Measurements from ENCODE around the gene NUBP2.

NUBP2 gene

DNA sequence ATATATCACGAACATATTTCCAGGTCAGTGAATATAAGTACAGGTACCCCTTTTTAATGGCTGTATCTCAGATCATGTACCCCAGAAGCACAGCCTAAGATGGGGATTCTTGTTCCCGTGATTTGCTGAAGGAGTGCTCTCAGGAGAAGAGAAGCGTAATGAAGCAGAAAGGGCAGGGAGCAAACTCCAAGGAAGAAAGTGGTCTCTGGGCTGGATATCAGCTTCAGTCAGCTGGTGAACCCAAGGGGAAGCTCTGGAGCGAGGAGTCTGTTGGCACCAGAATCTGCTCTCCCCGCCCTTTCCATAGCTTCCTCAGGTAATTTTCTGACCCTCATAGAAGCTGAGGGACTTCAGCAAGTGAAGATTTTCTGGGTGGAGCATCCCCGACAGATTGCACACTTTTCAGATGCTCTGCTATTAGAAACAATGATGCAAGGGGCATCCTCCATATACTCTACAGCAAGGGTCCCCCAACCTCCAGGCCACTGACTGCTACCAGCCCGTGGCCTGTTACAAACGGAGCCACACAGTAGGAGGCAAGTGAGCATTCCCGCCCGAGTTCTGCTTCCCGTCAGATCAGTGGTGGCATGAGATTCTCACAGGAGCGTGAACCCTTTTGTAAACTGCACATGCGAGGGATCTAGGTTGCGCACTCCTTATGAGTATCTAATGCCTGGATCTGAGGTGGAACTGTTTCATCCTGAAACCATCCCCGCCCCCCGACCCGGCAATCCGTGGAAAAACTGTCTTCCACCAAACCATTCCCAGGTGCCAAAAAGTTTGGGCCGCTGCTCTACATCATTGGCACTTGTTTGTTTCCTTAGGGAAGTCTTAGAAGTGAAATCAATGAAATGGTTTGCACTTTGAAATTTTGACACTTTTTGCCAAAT lies 48.7 kb downstream of the NUBP2 start:
- DNase-seq = no peak

GRCh38 chr16:1832838-1833454 lies 50.2 kb downstream of the NUBP2 start:
- no peak for DNase-seq

DNA sequence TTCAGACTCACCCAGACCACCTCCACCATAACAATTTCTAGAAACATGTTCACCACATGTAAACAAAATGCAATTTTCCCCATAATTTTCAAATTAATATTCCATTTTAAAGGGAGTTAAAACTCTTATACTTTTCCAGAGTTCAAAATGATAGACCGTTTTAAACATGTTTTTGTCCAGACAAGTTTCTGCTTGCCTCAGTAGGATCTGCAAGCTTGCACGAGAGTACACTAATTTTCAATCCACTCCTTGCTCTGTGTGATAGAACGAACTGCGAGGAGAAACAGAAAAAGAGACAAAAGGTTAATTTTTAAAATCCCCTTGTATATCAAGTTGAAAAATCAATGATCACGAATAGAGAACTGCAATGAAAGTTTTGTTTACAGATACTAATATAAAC lies 51.3 kb downstream of the NUBP2 start:
- DNase-seq = no peak

All from SIG-M5 (cell line).